GM23338 (cell line): ENCODE measurements around the gene VAMP3.

Experiments used
- CTCF ChIP-seq, 2 experiments: fragments of 200-600 bp in 1 of 2; sonication (generic) in 1 of 2; conservative IDR thresholded peaks; 2 replicates each; pipeline versions ENCODE4 v1.5.1 to v1.6.1; 2016 to 2017; ENCODE audit warnings: antibody characterized with exemption in 2 of 2, low read depth in 2 of 2, mild to moderate bottlenecking in 2 of 2, moderate library complexity in 1 of 2
- EZH2 ChIP-seq: fragments of 200-600 bp; sonication (generic); IDR thresholded peaks from one replicate; pipeline ENCODE4 v1.8.0; 2017; ENCODE audit warnings: antibody characterized with exemption, mild to moderate bottlenecking, low read depth; ENCODE audit not compliant: unreplicated experiment
- POLR2AphosphoS5 ChIP-seq: IDR thresholded peaks from 2 replicates; pipeline ENCODE4 v1.6.1; 2016; ENCODE audit warnings: antibody characterized with exemption, low read depth
- ZNF331 ChIP-seq: fragments of 250-450 bp; sonication (Bioruptor Pico); IDR thresholded peaks from 2 replicates; pipeline ENCODE4 v1.5.0; 2020; ENCODE audit warnings: low read depth, mild to moderate bottlenecking, moderate library complexity

- TF ChIP-seq CTCF (conservative IDR thresholded peaks at IDR 0.05; ENCODE audit: low read depth in 2 of 2) (peak; percentile 52 to 81), POLR2AphosphoS5 (no peak), EZH2 (no peak), ZNF331 (CRISPR knock-in tag) (no peak)
Observed at GRCh38 chr1:7808253-7808844, 37.3 kb downstream of the VAMP3 start.
